Astrocyte (in vitro differentiated cells and primary cell): ENCODE measurements around the gene STRBP. TPM values are rescaled to one million over a fixed set of nuclear protein-coding genes. Genes with fewer than 3 reads are reported as not detected.

Experiments
- DNase-seq: peaks from one replicate; pipeline ENCODE4 v3.0.0-alpha.2; 2010; ENCODE audit warnings: low read depth
- FAIRE-seq: peaks from 2 replicates; lab custom pipeline; 2011; peaks lifted over from hg19 to GRCh38; lab: Jason Lieb, UNC
- H2AFZ ChIP-seq: 2 replicates; pipeline ENCODE4 v1.6.0; 2012; ENCODE audit warnings: low read depth, low read length, inconsistent platforms
- H3K27ac ChIP-seq: 2 replicates; pipeline ENCODE4 v1.5.1; 2011; ENCODE audit warnings: low read depth, low read length, inconsistent platforms
- H3K27me3 ChIP-seq: 2 replicates; pipeline ENCODE4 v1.6.0; 2011; ENCODE audit warnings: low read length, inconsistent platforms; ENCODE audit not compliant: insufficient read depth
- H3K36me3 ChIP-seq: 2 replicates; pipeline ENCODE4 v1.5.1; 2011; ENCODE audit warnings: low read length, inconsistent platforms; ENCODE audit not compliant: insufficient read depth
- H3K4me1 ChIP-seq: 2 replicates; pipeline ENCODE4 v1.5.1; 2011; ENCODE audit warnings: low read length, inconsistent platforms; ENCODE audit not compliant: insufficient read depth
- H3K4me2 ChIP-seq: 2 replicates; pipeline ENCODE4 v1.6.0; 2012; ENCODE audit warnings: low read length, inconsistent platforms
- H3K4me3 ChIP-seq: 2 replicates; pipeline ENCODE4 v1.5.1; 2011; ENCODE audit warnings: low read depth, mild to moderate bottlenecking, low read length, inconsistent platforms; ENCODE audit not compliant: insufficient read depth
- H3K79me2 ChIP-seq: 2 replicates; pipeline ENCODE4 v1.6.0; 2012; ENCODE audit warnings: mild to moderate bottlenecking, low read length, inconsistent platforms; ENCODE audit not compliant: insufficient read depth
- H3K9ac ChIP-seq: 2 replicates; pipeline ENCODE4 v1.6.0; 2012; ENCODE audit warnings: mild to moderate bottlenecking, low read length, inconsistent platforms
- H3K9me3 ChIP-seq: 2 replicates; pipeline ENCODE4 v1.5.1; 2012; ENCODE audit warnings: low read depth, mild to moderate bottlenecking, low read length, inconsistent platforms; ENCODE audit not compliant: insufficient read depth
- H4K20me1 ChIP-seq: 2 replicates; pipeline ENCODE4 v1.6.0; 2012; ENCODE audit warnings: low read length, inconsistent platforms; ENCODE audit not compliant: insufficient read depth
- H3K27ac Mint-ChIP-seq: one replicate; pipeline ENCODE4 v1.8.0; 2021; ENCODE audit warnings: mild to moderate bottlenecking, mixed read lengths; ENCODE audit not compliant: unreplicated experiment
- H3K27me3 Mint-ChIP-seq: one replicate; pipeline ENCODE4 v1.8.0; 2021; ENCODE audit warnings: low read depth, mixed read lengths; ENCODE audit not compliant: unreplicated experiment
- H3K36me3 Mint-ChIP-seq: one replicate; pipeline ENCODE4 v1.8.0; 2021; ENCODE audit warnings: low read depth, mixed read lengths; ENCODE audit not compliant: unreplicated experiment
- H3K4me1 Mint-ChIP-seq: one replicate; pipeline ENCODE4 v1.8.0; 2021; ENCODE audit warnings: low read depth, mixed read lengths; ENCODE audit not compliant: unreplicated experiment
- H3K4me3 Mint-ChIP-seq: one replicate; pipeline ENCODE4 v1.8.0; 2021; ENCODE audit warnings: mild to moderate bottlenecking, moderate library complexity, mixed read lengths; ENCODE audit not compliant: unreplicated experiment
- H3K9me3 Mint-ChIP-seq: one replicate; pipeline ENCODE4 v1.8.0; 2021; ENCODE audit warnings: mild to moderate bottlenecking, mixed read lengths; ENCODE audit not compliant: unreplicated experiment
- EZH2 ChIP-seq: IDR thresholded peaks from 2 replicates; pipeline ENCODE4 v1.6.1; 2012; ENCODE audit warnings: mild to moderate bottlenecking, low read length, inconsistent platforms; ENCODE audit not compliant: insufficient read depth
- total RNA-seq: library from RNA; stranded (reverse); gene quantifications from 2 replicates; pipeline ENCODE4 v1.2.1, GENCODE V29; 2021
- TF ChIP-seq, protein P1 (sequence below): IDR thresholded peaks from 2 replicates; pipeline ENCODE4 v1.5.1; 2011; ENCODE audit warnings: low read depth, mild to moderate bottlenecking, inconsistent platforms, low read length, moderate library complexity; ENCODE audit not compliant: insufficient read depth

STRBP gene
- total RNA-seq, 1 donor from 2014 or later, result 13.1 TPM

DNA sequence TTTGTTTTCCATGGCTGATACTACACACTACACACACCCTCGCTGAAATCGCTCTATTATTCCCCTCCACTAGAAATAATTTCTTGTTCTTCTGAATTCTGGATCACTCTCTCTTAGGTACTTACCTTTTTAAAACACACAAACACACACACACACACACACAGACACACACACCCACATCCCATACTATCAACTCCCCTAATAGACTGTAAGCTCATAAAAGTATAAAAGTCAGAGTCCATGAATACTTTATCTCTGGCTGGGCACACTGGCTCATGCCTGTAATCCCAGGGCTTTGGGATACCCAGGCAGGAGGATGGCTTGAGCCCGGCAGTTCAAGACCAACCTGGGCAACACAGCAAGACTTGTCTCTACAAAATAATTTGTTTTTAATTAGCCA is 11.1 kb downstream of the STRBP start:
- H3K4me2 ChIP-seq, result no peak overlapping the region
- H3K27me3 ChIP-seq, result no peaks in the 10 kb centered on the region
- no peak for DNase-seq
- no peak overlapping the region for H3K27ac ChIP-seq
- no peaks in the 10 kb centered on the region for H4K20me1 ChIP-seq
- H3K9me3 ChIP-seq, result no peaks in the 10 kb centered on the region
- Mint-ChIP-seq H3K4me3 (no peak overlapping the region), H3K27me3 (no peaks in the 10 kb centered on the region), H3K27ac (no peak overlapping the region), H3K9me3 (peaks cover 4% of the 10 kb centered on the region), H3K36me3 (no peaks in the 10 kb centered on the region), H3K4me1 (no peaks in the 10 kb centered on the region)
- H3K79me2 ChIP-seq, result no peaks in the 10 kb centered on the region
- H3K4me3 ChIP-seq, result no peak overlapping the region
- no peak overlapping the region for H3K9ac ChIP-seq
- H3K4me1 ChIP-seq, result no peaks in the 10 kb centered on the region
- H2AFZ ChIP-seq, result no peak overlapping the region
- no peak for TF ChIP-seq EZH2
- TF ChIP-seq, protein P1, sequence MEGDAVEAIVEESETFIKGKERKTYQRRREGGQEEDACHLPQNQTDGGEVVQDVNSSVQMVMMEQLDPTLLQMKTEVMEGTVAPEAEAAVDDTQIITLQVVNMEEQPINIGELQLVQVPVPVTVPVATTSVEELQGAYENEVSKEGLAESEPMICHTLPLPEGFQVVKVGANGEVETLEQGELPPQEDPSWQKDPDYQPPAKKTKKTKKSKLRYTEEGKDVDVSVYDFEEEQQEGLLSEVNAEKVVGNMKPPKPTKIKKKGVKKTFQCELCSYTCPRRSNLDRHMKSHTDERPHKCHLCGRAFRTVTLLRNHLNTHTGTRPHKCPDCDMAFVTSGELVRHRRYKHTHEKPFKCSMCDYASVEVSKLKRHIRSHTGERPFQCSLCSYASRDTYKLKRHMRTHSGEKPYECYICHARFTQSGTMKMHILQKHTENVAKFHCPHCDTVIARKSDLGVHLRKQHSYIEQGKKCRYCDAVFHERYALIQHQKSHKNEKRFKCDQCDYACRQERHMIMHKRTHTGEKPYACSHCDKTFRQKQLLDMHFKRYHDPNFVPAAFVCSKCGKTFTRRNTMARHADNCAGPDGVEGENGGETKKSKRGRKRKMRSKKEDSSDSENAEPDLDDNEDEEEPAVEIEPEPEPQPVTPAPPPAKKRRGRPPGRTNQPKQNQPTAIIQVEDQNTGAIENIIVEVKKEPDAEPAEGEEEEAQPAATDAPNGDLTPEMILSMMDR, result no peak
- FAIRE-seq, result no peak
- no peaks in the 10 kb centered on the region for H3K36me3 ChIP-seq

DNA sequence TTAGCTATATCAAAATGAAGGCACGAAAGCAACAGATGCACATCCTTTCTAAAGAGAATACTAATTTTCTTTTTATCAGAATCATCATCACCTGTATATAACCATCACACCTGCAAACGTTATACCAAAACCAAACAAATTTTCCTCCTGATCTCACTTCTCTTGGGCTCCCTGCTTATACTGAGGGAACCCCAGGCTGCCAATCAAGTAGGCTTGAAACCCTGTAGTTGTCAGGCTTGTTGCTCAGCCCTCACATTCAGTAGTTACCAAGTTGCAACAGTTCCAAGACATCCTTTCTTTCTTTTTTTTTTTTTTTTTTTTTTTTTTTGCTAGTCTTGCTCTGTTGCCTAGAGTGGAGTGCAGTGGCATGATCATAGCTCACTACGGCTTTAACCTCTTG is 12.7 kb downstream of the STRBP start:
- FAIRE-seq, result no peak
- Histone ChIP-seq H2AFZ (no peak overlapping the region), H3K36me3 (no peaks in the 10 kb centered on the region), H3K9ac (no peak overlapping the region), H4K20me1 (no peaks in the 10 kb centered on the region), H3K4me1 (no peaks in the 10 kb centered on the region), H3K27me3 (no peaks in the 10 kb centered on the region), H3K4me3 (no peak overlapping the region), H3K79me2 (no peaks in the 10 kb centered on the region), H3K4me2 (no peak overlapping the region), H3K9me3 (no peaks in the 10 kb centered on the region), H3K27ac (no peak overlapping the region)
- H3K27me3 Mint-ChIP-seq, result no peaks in the 10 kb centered on the region
- H3K9me3 Mint-ChIP-seq, result peaks cover 4% of the 10 kb centered on the region
- TF ChIP-seq, protein P1, result no peak
- no peak for TF ChIP-seq EZH2
- DNase-seq, result no peak
- H3K36me3 Mint-ChIP-seq, result no peaks in the 10 kb centered on the region
- H3K27ac Mint-ChIP-seq, result no peak overlapping the region
- no peaks in the 10 kb centered on the region for H3K4me1 Mint-ChIP-seq
- H3K4me3 Mint-ChIP-seq, result no peak overlapping the region

DNA sequence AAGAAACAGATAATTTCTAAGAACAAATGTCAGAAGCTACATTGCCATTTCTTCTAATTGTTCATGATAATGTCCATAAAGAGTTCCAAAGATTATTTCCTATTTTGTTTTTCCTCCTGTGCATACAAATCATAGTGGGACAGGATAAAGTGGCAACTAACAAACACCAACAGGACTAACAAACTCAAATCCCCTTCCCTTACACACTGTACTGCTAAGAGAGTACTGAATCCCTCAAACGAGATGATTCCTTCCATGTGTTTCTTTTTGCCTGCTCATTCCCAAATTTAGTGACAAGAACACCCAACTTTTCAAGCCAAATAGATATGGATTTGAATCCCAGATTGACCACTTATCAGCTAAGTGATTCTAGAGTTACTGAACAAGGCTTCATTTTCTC is 15.2 kb downstream of the STRBP start:
- Histone ChIP-seq H3K4me1 (no peaks in the 10 kb centered on the region), H4K20me1 (no peaks in the 10 kb centered on the region), H3K36me3 (no peaks in the 10 kb centered on the region), H3K79me2 (no peaks in the 10 kb centered on the region), H2AFZ (no peak overlapping the region), H3K4me2 (no peak overlapping the region), H3K9ac (no peak overlapping the region), H3K9me3 (no peaks in the 10 kb centered on the region), H3K27ac (no peak overlapping the region), H3K27me3 (no peaks in the 10 kb centered on the region), H3K4me3 (no peak overlapping the region)
- Mint-ChIP-seq H3K27me3 (no peaks in the 10 kb centered on the region), H3K9me3 (peaks cover 4% of the 10 kb centered on the region), H3K27ac (no peak overlapping the region), H3K36me3 (no peaks in the 10 kb centered on the region), H3K4me3 (no peak overlapping the region), H3K4me1 (no peaks in the 10 kb centered on the region)
- TF ChIP-seq EZH2, result no peak
- TF ChIP-seq, protein P1, result no peak
- no peak for DNase-seq
- FAIRE-seq, result no peak
